T-helper 1 cell treated with Interleukin-12 subunit alpha and Interleukin-12 subunit beta and Interleukin-4 antibody, amounts not matched to agents 30 ng/mL and 1 ng/mL, for 36 hours (primary cell): Measurements from ENCODE around the gene TREML2. TPM values are rescaled to one million over a fixed set of nuclear protein-coding genes. Genes with fewer than 3 reads are reported as not detected.

Source experiments
- intact Hi-C: fragments of 100-400 bp; cut with micrococcal nuclease; formaldehyde crosslinking; loops from one replicate; pipeline ENCODE4 v1.15.1; 2024
- total RNA-seq: library from RNA; stranded (reverse); gene quantifications from 2 replicates; pipeline ENCODE4 v1.2.3, GENCODE V29; 2022

The TREML2 gene
- total RNA-seq, 1 donor from 2014 or later: 21.5 TPM

- intact Hi-C loops: no loop called here
Observed at GRCh38 chr6:41181566-41181965, 19.4 kb downstream of the TREML2 start.

GRCh38 chr6:41179163-41179562, 21.8 kb downstream of the TREML2 start:
- intact Hi-C loops: no loop called here

GRCh38 chr6:41177695-41178094, 23.3 kb downstream of the TREML2 start:
- intact Hi-C loops: no loop called here

- intact Hi-C loops: no loop called here
Observed at GRCh38 chr6:41177287-41177686, 23.7 kb downstream of the TREML2 start.

GRCh38 chr6:41176189-41176588, 24.8 kb downstream of the TREML2 start:
- intact Hi-C loops: no loop called here

- intact Hi-C loops: no loop called here
Observed at GRCh38 chr6:41175084-41175483, 25.9 kb downstream of the TREML2 start.

GRCh38 chr6:41174610-41175009, 26.3 kb downstream of the TREML2 start:
- intact Hi-C loops: no loop called here

GRCh38 chr6:41171908-41172307, 29.0 kb downstream of the TREML2 start:
- intact Hi-C loops: no loop called here

GRCh38 chr6:41170547-41171160, 30.3 kb downstream of the TREML2 start:
- intact Hi-C loops: no loop called here

GRCh38 chr6:41167173-41167963, 33.6 kb downstream of the TREML2 start:
- intact Hi-C loops: no loop called here

GRCh38 chr6:41164551-41165120, 36.3 kb downstream of the TREML2 start:
- intact Hi-C loops: no loop called here

- intact Hi-C loops: no loop called here
Observed at GRCh38 chr6:41163419-41163717, 37.6 kb downstream of the TREML2 start.

- intact Hi-C loops: no loop called here
Observed at GRCh38 chr6:41162687-41163418, 38.1 kb downstream of the TREML2 start, which contains the start of gene TREM2. TREM2 (minus strand) TSS chr6:41163116; CDS start chr6:41163082, 34 bp downstream.

- intact Hi-C loops: no loop called here
Observed at GRCh38 chr6:41161851-41162552, 38.9 kb downstream of the TREML2 start.

- intact Hi-C loops: no loop called here
Observed at GRCh38 chr6:41161380-41161779, 39.6 kb downstream of the TREML2 start.

- intact Hi-C loops: no loop called here
Observed at GRCh38 chr6:41160933-41161332, 40.0 kb downstream of the TREML2 start.

- intact Hi-C loops: no loop called here
Observed at GRCh38 chr6:41159415-41160082, 41.4 kb downstream of the TREML2 start.

GRCh38 chr6:41157323-41157722, 43.6 kb downstream of the TREML2 start:
- intact Hi-C loops: no loop called here

- intact Hi-C loops: no loop called here
Observed at GRCh38 chr6:41156771-41157170, 44.2 kb downstream of the TREML2 start.

GRCh38 chr6:41156001-41156400, 44.9 kb downstream of the TREML2 start:
- intact Hi-C loops: no loop called here
